Measurements from ENCODE around the gene PITPNM1.

DNA sequence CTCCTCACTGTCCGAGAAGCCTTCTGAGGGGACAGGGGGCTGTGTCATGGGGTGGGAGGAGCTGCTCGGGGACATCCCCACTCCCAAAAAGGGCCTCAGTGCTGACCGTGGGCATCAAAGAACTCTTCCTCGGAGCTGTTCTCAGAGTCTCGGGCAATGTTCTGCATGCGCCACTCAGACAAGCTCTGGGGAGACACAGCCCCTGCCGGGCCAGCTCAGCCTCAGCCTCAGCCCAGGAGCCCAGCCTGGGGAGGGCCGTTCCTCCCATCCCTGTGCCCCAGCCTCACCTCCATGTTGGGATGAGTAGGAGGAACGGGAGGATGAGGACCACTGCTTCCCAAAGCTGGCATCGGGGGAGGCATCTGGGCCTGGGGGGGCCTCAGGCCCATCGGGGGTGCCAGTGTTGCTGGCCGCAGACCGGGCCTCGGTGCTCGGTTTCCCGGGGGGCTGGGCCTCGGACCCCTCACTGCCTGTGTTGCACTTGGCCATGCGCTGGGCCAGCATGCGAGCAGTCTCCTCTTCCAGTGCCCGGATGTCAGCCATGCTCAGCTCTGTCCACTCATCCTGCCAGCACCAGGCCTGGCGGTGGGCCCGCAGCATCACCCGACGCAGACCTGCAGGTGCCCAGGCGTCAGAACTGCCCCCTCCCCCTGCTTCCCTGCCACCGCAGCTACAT is 5.2 kb downstream of the PITPNM1 start:
- TF ChIP-seq, protein P1, sequence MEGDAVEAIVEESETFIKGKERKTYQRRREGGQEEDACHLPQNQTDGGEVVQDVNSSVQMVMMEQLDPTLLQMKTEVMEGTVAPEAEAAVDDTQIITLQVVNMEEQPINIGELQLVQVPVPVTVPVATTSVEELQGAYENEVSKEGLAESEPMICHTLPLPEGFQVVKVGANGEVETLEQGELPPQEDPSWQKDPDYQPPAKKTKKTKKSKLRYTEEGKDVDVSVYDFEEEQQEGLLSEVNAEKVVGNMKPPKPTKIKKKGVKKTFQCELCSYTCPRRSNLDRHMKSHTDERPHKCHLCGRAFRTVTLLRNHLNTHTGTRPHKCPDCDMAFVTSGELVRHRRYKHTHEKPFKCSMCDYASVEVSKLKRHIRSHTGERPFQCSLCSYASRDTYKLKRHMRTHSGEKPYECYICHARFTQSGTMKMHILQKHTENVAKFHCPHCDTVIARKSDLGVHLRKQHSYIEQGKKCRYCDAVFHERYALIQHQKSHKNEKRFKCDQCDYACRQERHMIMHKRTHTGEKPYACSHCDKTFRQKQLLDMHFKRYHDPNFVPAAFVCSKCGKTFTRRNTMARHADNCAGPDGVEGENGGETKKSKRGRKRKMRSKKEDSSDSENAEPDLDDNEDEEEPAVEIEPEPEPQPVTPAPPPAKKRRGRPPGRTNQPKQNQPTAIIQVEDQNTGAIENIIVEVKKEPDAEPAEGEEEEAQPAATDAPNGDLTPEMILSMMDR (IDR thresholded peaks at IDR 0.05), result no peak
- TF ChIP-seq POLR2A (IDR thresholded peaks at IDR 0.05), result no peak

Data from adrenal gland (tissue), 5 donors.